ENCODE measurements around the gene GFM2.
"Not testable (repeated sequence)": the region's sequence is repeated elsewhere in the genome, so short reads cannot be mapped to it uniquely, and the experiment has no call there.

Gene GFM2

GRCh38 chr5:74766849-74767578, at the start of gene GFM2, which contains the start of gene NSA2:
TSS of gene GFM2 (minus strand) at chr5:74767117. CDS start at chr5:74763742, 3,375 bp downstream.
TSS of gene NSA2 (plus strand) at chr5:74767249. CDS start at chr5:74767361, 112 bp downstream.
- TF ChIP-seq, protein P1, sequence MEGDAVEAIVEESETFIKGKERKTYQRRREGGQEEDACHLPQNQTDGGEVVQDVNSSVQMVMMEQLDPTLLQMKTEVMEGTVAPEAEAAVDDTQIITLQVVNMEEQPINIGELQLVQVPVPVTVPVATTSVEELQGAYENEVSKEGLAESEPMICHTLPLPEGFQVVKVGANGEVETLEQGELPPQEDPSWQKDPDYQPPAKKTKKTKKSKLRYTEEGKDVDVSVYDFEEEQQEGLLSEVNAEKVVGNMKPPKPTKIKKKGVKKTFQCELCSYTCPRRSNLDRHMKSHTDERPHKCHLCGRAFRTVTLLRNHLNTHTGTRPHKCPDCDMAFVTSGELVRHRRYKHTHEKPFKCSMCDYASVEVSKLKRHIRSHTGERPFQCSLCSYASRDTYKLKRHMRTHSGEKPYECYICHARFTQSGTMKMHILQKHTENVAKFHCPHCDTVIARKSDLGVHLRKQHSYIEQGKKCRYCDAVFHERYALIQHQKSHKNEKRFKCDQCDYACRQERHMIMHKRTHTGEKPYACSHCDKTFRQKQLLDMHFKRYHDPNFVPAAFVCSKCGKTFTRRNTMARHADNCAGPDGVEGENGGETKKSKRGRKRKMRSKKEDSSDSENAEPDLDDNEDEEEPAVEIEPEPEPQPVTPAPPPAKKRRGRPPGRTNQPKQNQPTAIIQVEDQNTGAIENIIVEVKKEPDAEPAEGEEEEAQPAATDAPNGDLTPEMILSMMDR (IDR thresholded peaks at IDR 0.05; ENCODE audit: low read depth, low read length): no peak
- peak; percentile 79 for DNase-seq (ENCODE audit: extremely low read depth, low read depth)

GRCh38 chr5:74810915-74811314, 44.0 kb upstream of the GFM2 start:
- TF ChIP-seq, protein P1 (IDR thresholded peaks at IDR 0.05; ENCODE audit: low read depth, low read length): no peak
- DNase-seq (ENCODE audit: extremely low read depth, low read depth): no peak

DNA sequence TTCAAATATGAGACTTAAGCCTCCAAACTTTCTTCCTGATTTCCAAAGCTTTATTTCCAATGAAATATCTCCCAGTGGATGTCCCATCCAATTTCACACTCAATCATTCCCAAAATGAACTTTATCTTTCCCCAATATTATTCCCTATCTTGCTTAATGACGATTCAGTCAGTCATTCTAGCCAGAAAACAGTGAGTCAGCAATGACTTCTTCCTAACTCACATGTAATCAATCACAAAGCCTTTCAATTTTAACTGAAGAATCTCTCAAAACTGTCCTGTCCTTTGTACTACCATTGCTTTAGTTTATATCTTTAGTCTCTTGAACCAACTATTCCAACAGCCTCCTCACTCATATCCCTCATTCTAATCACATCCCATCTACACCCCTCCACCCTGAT, 35.0 kb upstream of the GFM2 start:
- TF ChIP-seq, protein P1 (IDR thresholded peaks at IDR 0.05; ENCODE audit: low read depth, low read length): no peak
- no peak for DNase-seq (ENCODE audit: extremely low read depth, low read depth)

DNA sequence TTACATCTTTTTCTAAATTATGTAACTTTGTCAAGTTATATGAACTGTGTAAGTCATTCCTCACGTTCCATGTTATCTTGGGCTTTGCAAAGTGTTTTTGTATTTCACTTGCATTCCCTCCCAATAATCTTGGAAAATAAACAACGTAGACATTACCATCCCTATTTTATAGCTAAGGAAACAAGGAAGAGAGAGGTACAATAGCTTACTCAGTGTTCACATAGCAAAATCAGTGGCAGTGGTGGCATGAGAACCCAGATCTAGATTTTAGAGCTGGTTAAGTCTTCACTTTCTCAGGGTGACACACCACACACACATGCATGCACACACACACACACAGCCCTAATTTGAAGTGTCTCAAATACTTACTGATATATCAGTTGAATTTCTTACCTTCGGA, 34.3 kb upstream of the GFM2 start:
- TF ChIP-seq, protein P1 (IDR thresholded peaks at IDR 0.05; ENCODE audit: low read depth, low read length): no peak
- DNase-seq (ENCODE audit: extremely low read depth, low read depth): no peak

GRCh38 chr5:74798977-74799911, 32.3 kb upstream of the GFM2 start:
- no peak for DNase-seq (ENCODE audit: extremely low read depth, low read depth)
- TF ChIP-seq, protein P1 (IDR thresholded peaks at IDR 0.05; ENCODE audit: low read depth, low read length): no peak

GRCh38 chr5:74791669-74792068, 24.8 kb upstream of the GFM2 start:
- not testable (repeated sequence) for DNase-seq (ENCODE audit: extremely low read depth, low read depth)

GRCh38 chr5:74787424-74787823, 20.5 kb upstream of the GFM2 start:
- DNase-seq (ENCODE audit: extremely low read depth, low read depth): no peak
- TF ChIP-seq, protein P1 (IDR thresholded peaks at IDR 0.05; ENCODE audit: low read depth, low read length): no peak

Data from AG09319 (cell line).